ENCODE data around the gene HMGCLL1.

DNA sequence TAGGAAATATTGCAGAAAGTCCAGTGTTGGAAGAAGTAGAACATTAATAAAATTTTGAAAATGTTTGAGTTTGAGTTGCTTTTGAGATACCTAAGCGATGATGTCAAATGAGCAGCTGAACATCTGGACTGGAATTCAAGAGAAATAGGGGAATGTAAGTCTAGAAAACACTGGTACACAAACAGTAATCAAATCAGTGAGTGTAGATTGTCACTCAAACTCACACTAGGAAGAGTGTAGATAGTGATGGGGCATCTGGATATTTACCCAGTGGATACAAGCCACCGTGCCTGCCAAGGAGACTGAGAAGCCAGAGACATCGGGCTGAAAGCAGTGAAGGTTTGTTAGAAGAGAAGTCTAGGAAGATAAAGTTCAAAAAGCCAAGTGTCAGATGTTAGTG, 2.2 kb downstream of the HMGCLL1 start:
- TF ChIP-seq CTCF (conservative IDR thresholded peaks at IDR 0.05 in 1 of 2, IDR thresholded peaks at IDR 0.05 in 1 of 2; ENCODE audit: low read depth in 1 of 2, low read length in 2 of 2) (no peak), EZH2 (IDR thresholded peaks at IDR 0.05; ENCODE audit: low read length, missing control alignments) (no peak)

Measured in fibroblast of lung (primary cell).